HepG2 (cell line): ENCODE data around the gene TMEM87B. TPM values are rescaled to one million over a fixed set of nuclear protein-coding genes. Genes with fewer than 3 reads are reported as not detected.

ENCODE experiments used
- ATAC-seq: fragments of 200-7000 bp; cut with Tn5 transposase; 3 replicates; pipeline ENCODE4 v1.9.1; 2020; ENCODE audit warnings: mild to moderate bottlenecking, moderate library complexity
- BruUV-seq: library from RNA; stranded (reverse); fragments of 400-500 nt; replicated peaks from 2 replicates; lab custom pipeline; 2021; lab: Mats Ljungman, UMichigan
- CTCF ChIA-PET: fragments of 300-600 bp; formaldehyde crosslinking; extraction: SDS; loops from one replicate; lab custom pipeline; 2021; ENCODE audit warnings: low total read pairs, inconsistent platforms, low intra/inter-chr PET ratio; lab: Yijun Ruan, JAX
- POLR2A ChIA-PET: fragments of 350-600 bp; sonication (Branson Sonifier 250); formaldehyde crosslinking; loops from one replicate; lab custom pipeline; 2020; ENCODE audit warnings: antibody characterized with exemption, inconsistent platforms; lab: Yijun Ruan, JAX
- DNase-seq: peaks from one replicate; pipeline ENCODE4 v3.0.0-alpha.2; 2015; ENCODE audit warnings: low spot score
- FAIRE-seq: peaks from 3 replicates; lab custom pipeline; 2011; peaks lifted over from hg19 to GRCh38; lab: Jason Lieb, UNC
- H2AFZ ChIP-seq: one replicate; pipeline ENCODE4 v1.6.1; 2011; ENCODE audit warnings: low read length, inconsistent platforms
- H3K27ac ChIP-seq: fragments of 300-600 bp; 3 replicates; pipeline ENCODE4 v1.8.0; 2011; ENCODE audit warnings: mixed run types, mild to moderate bottlenecking, mixed read lengths, low read length, inconsistent platforms; ENCODE audit not compliant: insufficient read depth; ENCODE audit errors: extremely low read length
- H3K27me3 ChIP-seq, 2 experiments: fragments of 200-600 bp in 1 of 2; 2 replicates in 1 of 2; 3 replicates in 1 of 2; pipeline versions ENCODE4 v1.6.0 to v1.8.0; 2011; ENCODE audit warnings: low read length in 2 of 2, mild to moderate bottlenecking in 2 of 2, moderate library complexity in 2 of 2, inconsistent platforms in 1 of 2; ENCODE audit not compliant: insufficient read depth in 2 of 2, control insufficient read depth in 1 of 2
- H3K36me3 ChIP-seq, 2 experiments: fragments of 200-600 bp in 1 of 2; replicated peaks in 1 of 2; 2 replicates in 1 of 2; 3 replicates in 1 of 2; pipeline versions ENCODE4 v1.5.1 to v1.8.0; 2011; ENCODE audit warnings: low read length in 2 of 2, inconsistent platforms in 1 of 2; ENCODE audit not compliant: insufficient read depth in 2 of 2, control insufficient read depth in 1 of 2
- H3K4me1 ChIP-seq: 2 replicates; pipeline ENCODE4 v1.5.1; 2012; ENCODE audit warnings: low read length, inconsistent platforms; ENCODE audit not compliant: insufficient read depth
- H3K4me2 ChIP-seq: 2 replicates; pipeline ENCODE4 v1.6.0; 2011; ENCODE audit warnings: low read depth, low read length, inconsistent platforms
- H3K4me3 ChIP-seq, 3 experiments: fragments of 200-600 bp in 1 of 3; sonication (generic), shearing (Covaris generic) in 1 of 3; replicated peaks in 1 of 3; 2 replicates each; pipeline ENCODE4 v1.5.1; 2011 to 2016; ENCODE audit warnings: low read length in 3 of 3, inconsistent platforms in 2 of 3, low read depth in 2 of 3, mild to moderate bottlenecking in 2 of 3, control low read depth in 1 of 3, mixed read lengths in 1 of 3; ENCODE audit not compliant: insufficient read depth in 1 of 3
- H3K79me2 ChIP-seq: one replicate; pipeline ENCODE4 v1.6.1; 2011; ENCODE audit warnings: low read length, inconsistent platforms; ENCODE audit not compliant: insufficient read depth
- H3K9ac ChIP-seq: 2 replicates; pipeline ENCODE4 v1.6.0; 2011; ENCODE audit warnings: mild to moderate bottlenecking, low read depth, low read length, inconsistent platforms; ENCODE audit not compliant: insufficient read depth
- H3K9me3 ChIP-seq: 2 replicates; pipeline ENCODE4 v1.5.1; 2012; ENCODE audit warnings: mild to moderate bottlenecking, low read length
- H4K20me1 ChIP-seq: 2 replicates; pipeline ENCODE4 v1.6.0; 2011; ENCODE audit warnings: inconsistent platforms, mild to moderate bottlenecking, low read length, moderate library complexity; ENCODE audit not compliant: insufficient read depth
- NFYC ChIP-seq: IDR thresholded peaks from 2 replicates; pipeline ENCODE4 v1.6.1; 2016; ENCODE audit warnings: missing genetic modification reagents, missing compliant biosample characterization
- SRSF9 ChIP-seq: fragments of 200-400 bp; formaldehyde crosslinking; IDR thresholded peaks from 2 replicates; pipeline ENCODE4 v1.6.1; 2018; ENCODE audit warnings: borderline replicate concordance, mild to moderate bottlenecking, low read depth, low read length; ENCODE audit not compliant: insufficient read depth, poor library complexity, severe bottlenecking
- ZNF333 ChIP-seq: sonication (generic); formaldehyde crosslinking; IDR thresholded peaks from 2 replicates; pipeline ENCODE4 v1.4.0; 2020; ENCODE audit warnings: mild to moderate bottlenecking, missing genetic modification reagents, borderline replicate concordance
- WGBS: methylation state at CpG from one replicate; pipeline ENCODE4 v1.1.6; 2017; ENCODE audit warnings: low lambda C conversion rate; 5-methylcytosine and 5-hydroxymethylcytosine counted together
- in situ Hi-C: cut with HindIII; loops from 2 replicates; pipeline ENCODE4 v1.10.0; 2017; ENCODE audit warnings: low pct_unique_long_range_greater_than_20kb; ENCODE audit not compliant: extremely low pct_ligation_motif_present
- intact Hi-C: fragments of 100-400 bp; cut with micrococcal nuclease; formaldehyde crosslinking; loops from one replicate; pipeline ENCODE4 v1.10.0; 2022; ENCODE audit not compliant: unreplicated experiment
- polyA plus RNA-seq, 8 experiments: library from polyadenylated mRNA; depleted of rRNA in 3 of 8; stranded (reverse) in 7 of 8; unstranded in 1 of 8; fragments of >200 nt; fragmentation: Illumina TruSeq in 4 of 8; extraction: Trizol in 4 of 8; gene quantifications; 2 replicates each; pipeline versions ENCODE4 v1.2.1 to v1.2.3, GENCODE V29; 2011 to 2016; ENCODE audit warnings: low read depth in 4 of 8, missing spikeins in 1 of 8, mixed read lengths in 1 of 8; ENCODE audit not compliant: insufficient read depth in 1 of 8
- total RNA-seq, 5 experiments: library from RNA; depleted of rRNA; stranded (reverse); fragments of >200 nt; fragmentation: Illumina TruSeq; extraction: Trizol; gene quantifications; 2 replicates each; pipeline ENCODE4 v1.2.3, GENCODE V29; 2016; ENCODE audit warnings: low read depth in 1 of 5

The TMEM87B gene
- total and polyA plus RNA-seq, 2 of the 13 experiments (the other 11 are each of a cell fraction or from before 2014, with no cell fraction given): 15.1 to 16.2 TPM

GRCh38 chr2:112162956-112163355 lies 107.9 kb downstream of the TMEM87B start:
- ATAC-seq (no peak), FAIRE-seq (no peak)
- Histone ChIP-seq H3K27me3 (no peaks in the 10 kb centered on the region; a peak in 1 of 5 replicates), H3K4me1 (peaks cover 18% of the 10 kb centered on the region), H3K4me2 (no peak overlapping the region), H3K36me3 (no peaks in the 10 kb centered on the region), H3K9me3 (no peaks in the 10 kb centered on the region), H3K79me2 (no peaks in the 10 kb centered on the region), H3K4me3 (no peak overlapping the region), H4K20me1 (no peaks in the 10 kb centered on the region)
- 81% methylated on average over 11 of the region's 11 CpGs for WGBS
- POLR2A ChIA-PET: interaction anchor here (0.6 to 0.7 kb wide), 2 partner anchors 12 to 420 kb away, joined by 3 read pairs; no protein-coding TSS in a partner anchor
- in situ Hi-C loops: no loop called here
- no peak for TF ChIP-seq ZNF333 (CRISPR knock-in tag)
- TF ChIP-seq, all 625 proteins: peak for 0
- H2AFZ ChIP-seq: no peak overlapping the region
- CTCF ChIA-PET: no interaction called here
- BruUV-seq: no TSS peak
- no peak for DNase-seq
- intact Hi-C loops: no loop called here
- no peak overlapping the region for H3K27ac ChIP-seq
- H3K9ac ChIP-seq: no peak overlapping the region

GRCh38 chr2:112163541-112163981 lies 108.5 kb downstream of the TMEM87B start:
- no peak overlapping the region for H3K27ac ChIP-seq
- H3K4me3 ChIP-seq: no peak overlapping the region
- H4K20me1 ChIP-seq: no peaks in the 10 kb centered on the region
- no TSS peak for BruUV-seq
- intact Hi-C loops (no loop called here), in situ Hi-C loops (no loop called here)
- H3K36me3 ChIP-seq: no peaks in the 10 kb centered on the region
- POLR2A ChIA-PET: interaction anchor here (0.7 kb wide), 1 partner anchor 11 kb away, joined by 3 read pairs; no protein-coding TSS in a partner anchor
- TF ChIP-seq NFYC (CRISPR knock-in tag): no peak
- no peak for TF ChIP-seq SRSF9
- no peak for FAIRE-seq
- H3K9me3 ChIP-seq: no peaks in the 10 kb centered on the region
- H3K4me1 ChIP-seq: peaks cover 24% of the 10 kb centered on the region
- no peak for ATAC-seq
- CTCF ChIA-PET: no interaction called here
- no peak overlapping the region for H2AFZ ChIP-seq
- H3K4me2 ChIP-seq: no peak overlapping the region
- no peak overlapping the region for H3K9ac ChIP-seq
- H3K27me3 ChIP-seq: no peaks in the 10 kb centered on the region; a peak in 1 of 5 replicates
- H3K79me2 ChIP-seq: no peaks in the 10 kb centered on the region
- 35% methylated on average over 9 of the region's 9 CpGs for WGBS
- no peak for DNase-seq
